Stimulated activated CD8-positive, alpha-beta memory T cell treated with anti-CD3 and anti-CD28 coated beads, Interleukin-7, amount 100 ng/mL, for 48 hours (primary cell): ENCODE data around the gene SLC12A5.

Source experiments
- DNase-seq, 2 donors: peaks; one replicate each; pipeline ENCODE4 v3.0.0-alpha.2; 2020; ENCODE audit warnings: low read depth in 1 of 2; ENCODE audit errors: extremely low read depth in 1 of 2

Gene SLC12A5

GRCh38 chr20:46051556-46052308 lies 22.7 kb downstream of the SLC12A5 start:
- no peak for DNase-seq

DNA sequence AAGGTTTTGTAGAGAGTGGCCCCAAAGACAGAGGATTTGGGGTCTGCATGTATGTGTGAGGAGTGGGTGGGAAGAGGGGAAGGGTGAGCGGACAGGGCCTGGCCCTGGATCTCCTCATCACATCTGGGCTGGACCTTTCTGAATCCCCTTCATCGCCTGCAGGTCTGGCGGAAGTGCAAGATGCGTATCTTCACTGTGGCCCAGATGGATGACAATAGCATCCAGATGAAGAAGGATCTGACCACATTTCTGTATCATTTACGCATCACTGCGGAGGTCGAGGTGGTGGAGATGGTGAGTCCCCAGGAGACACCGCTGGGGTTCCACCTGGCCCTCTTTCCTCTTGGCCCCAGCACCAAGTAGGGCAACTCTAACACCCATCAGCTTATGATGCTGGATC lies 24.4 kb downstream of the SLC12A5 start:
- DNase-seq: no peak

DNA sequence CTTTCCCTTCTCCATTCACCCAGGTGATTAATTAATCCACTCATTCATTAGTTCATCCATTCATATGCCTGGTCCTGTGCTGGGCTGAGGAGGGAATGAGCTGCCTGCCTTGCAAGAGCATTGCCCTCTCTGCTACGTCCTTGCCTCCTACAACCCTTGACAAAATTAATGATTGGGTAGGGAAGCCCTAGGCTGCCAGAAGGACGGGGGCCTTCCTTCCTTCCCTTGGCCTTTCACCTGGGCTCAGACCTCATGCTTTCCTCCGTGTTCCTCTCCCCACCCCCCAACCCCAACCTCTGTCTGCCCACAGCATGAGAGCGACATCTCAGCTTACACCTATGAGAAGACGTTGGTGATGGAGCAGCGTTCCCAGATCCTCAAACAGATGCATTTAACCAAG lies 25.6 kb downstream of the SLC12A5 start:
- DNase-seq: no peak

DNA sequence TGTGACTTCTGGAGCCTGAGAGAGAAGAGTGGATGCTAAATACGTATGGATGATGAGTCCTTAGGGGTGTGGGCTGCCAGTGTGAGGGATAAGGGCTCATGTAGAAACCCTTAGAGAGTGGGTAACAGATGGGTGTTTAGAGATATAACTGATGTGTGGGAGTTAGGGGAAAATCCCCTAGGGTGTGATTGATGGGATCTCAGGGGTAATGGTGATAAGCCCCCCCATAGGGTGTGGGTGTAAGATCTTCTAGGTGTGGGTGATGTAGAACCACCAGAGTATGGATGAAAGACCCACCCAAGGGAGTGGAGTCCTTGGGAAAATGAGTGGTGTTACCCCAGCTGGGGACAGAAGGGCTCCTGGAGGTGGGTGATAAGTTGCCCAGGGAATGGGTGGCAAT lies 26.3 kb downstream of the SLC12A5 start:
- DNase-seq: no peak

GRCh38 chr20:46056027-46056833 lies 27.2 kb downstream of the SLC12A5 start:
- DNase-seq: no peak

DNA sequence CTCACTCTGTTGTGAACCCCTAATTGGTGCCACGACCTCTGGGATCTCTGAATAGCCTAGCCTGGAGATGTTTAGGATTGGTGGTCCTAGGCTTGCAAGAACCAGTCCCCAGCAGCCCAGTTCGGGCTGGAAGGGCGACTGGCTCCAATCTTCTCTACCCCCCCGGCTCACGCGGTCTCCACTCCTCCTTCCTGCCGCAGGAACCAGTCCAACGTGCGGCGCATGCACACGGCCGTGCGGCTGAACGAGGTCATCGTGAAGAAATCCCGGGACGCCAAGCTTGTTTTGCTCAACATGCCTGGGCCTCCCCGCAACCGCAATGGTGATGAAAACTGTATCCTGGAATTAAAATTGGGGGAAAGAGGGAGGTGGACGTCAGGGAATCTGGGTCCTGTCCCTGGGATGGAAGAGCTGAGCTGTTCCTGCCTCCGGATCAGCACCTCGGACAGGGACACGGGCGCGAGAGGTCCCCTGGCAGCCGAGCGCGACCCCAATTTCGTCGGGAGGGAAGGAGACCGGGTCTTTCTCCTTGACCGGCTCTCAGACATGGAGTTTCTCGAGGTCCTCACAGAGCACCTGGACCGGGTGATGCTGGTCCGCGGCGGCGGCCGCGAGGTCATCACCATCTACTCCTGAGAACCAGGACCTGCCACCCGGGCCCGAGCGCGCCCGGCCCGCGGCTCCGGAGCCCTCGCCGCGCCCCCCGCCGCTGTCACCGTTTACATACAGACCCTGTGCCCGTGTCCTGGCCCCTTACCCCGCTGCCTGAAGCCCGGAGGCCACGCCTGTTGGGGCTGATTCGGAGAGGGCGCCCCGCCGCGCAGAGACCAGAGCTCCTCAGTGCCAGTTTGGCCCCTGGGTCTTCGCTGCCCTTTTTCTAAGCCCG lies 28.2 kb downstream of the SLC12A5 start:
- DNase-seq: no peak

- DNase-seq: no peak
Measured at GRCh38 chr20:46057856-46058598, 29.0 kb downstream of the SLC12A5 start.

DNA sequence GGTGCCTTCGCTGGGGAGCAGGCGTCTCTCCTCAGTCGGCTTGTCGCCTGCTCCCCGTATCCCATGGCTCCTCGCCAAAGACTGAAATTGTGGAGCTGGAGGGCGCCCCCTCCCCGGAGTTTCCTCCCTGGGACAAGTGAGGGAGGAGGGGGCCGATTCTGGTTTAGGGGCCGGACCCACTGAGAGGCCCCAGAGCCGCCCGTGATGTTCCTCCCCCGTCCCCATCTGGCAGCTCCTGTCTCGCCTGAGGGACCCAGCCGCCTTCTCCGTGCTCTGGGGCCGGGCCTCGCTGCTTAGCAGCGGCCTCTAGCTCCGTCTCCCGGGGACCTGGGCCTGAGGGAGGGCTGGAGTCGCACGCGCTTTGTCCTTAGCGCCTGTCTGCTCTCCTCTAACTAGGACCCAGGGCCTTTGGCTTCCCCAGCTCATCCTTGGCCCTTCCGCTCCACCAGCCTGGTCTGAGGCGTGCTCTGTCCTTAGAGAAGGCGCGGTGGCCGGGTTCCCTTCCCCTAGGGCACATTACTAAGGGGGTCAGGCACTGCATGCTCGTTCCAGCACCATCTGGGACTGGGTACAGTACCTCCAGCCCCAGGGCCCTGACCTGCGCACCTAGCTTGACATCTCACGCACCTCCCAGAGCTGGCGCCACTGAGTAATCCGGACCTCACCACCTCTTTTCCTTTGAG lies 29.7 kb downstream of the SLC12A5 start:
- no peak for DNase-seq

- no peak for DNase-seq
Measured at GRCh38 chr20:46060301-46060881, 31.4 kb downstream of the SLC12A5 start.

DNA sequence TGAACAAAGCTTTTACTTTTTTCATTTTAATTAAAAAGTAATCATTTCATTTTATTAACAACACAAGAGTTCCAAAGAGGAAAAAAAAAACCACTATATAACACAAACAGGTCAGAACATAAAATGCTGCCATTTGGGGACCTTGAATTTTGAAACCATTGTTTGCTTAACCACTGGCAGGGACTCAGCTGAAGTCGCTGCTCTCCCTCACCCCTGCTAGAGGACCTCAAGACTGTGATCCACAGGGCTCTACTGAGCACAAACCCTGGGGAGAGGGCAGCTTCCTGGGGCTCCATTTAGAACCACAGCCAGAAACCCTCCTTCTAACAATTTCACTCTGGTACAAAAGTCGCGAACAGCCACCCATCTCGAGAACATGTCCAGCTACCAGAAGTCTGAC lies 32.0 kb downstream of the SLC12A5 start:
- no peak for DNase-seq

- no peak for DNase-seq
Measured at GRCh38 chr20:46062151-46062550, 33.1 kb downstream of the SLC12A5 start.

DNA sequence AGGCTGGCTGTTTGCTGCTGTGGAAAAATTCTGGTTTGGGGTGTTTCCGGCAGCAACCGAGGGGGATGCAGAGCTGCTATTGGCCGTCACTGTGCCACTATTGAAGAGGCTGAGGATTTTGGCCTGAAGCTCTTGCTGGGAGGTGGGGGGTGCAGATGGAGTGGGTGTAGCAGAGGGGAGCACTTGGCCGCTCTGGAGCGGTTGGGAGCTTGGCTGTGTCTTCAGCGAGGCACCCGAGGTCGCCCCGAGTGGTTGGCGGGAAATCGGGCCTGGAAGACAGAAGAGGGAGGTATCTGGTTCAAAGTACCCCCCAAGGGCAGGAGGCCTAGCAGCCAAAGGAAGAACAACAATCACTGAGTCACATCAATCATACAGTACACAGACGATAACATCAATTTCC lies 33.6 kb downstream of the SLC12A5 start:
- no peak for DNase-seq

- DNase-seq: no peak
Measured at GRCh38 chr20:46063151-46063550, 34.1 kb downstream of the SLC12A5 start.

- no peak for DNase-seq
Measured at GRCh38 chr20:46063652-46064054, 34.6 kb downstream of the SLC12A5 start.

DNA sequence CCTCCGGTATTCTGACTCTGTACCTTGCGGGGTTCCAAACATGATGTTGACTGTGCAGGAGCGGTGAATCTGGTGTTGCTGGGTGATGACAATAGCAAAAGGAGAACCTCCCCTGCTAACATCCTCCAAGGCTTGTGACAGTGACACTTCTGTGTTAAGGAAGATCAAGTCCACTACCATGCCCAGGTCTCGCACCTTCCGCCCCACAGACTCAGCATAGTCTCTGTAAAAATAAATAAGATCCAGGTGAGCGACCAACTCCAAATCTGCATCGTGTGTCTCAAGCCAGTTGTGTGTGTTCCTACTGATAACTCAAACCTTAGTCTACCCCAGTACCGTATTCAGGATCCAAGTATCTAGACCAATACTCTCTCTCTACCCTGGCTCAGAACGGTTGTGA lies 36.0 kb downstream of the SLC12A5 start:
- no peak for DNase-seq

GRCh38 chr20:46065691-46066090 lies 36.7 kb downstream of the SLC12A5 start:
- DNase-seq: no peak

DNA sequence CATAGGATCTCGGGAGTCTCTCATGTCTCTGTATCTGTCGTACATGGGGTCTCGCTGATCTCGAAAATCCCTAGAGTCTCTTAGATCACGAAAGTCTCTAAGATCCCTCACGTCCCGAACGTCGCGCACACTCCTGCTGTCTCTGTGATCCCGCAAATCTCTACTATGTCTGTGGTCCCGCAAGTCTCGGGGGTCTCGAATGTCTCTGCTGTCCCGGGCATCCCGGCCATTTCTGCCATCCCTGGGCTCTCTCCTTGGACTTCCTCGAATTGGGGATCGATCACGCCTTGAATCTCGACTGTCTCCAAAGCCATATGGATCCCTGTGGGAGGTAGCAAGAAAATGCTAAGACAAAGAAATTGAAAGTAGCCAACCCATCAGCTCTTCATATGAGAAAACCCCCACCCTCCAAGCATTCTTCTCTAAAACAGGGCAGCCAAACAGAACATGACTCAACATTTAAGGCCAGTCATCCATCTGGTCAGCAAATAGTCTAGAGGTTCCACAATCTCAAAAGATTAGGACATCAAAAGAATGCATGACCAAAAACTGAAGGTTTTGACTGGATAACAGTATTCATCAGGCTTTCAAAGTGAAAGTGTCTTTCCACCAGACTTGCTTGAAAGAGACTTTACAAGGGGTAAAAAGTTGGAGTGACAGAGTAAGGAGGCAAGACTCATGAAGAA lies 41.3 kb downstream of the SLC12A5 start:
- DNase-seq: no peak

- no peak for DNase-seq
Measured at GRCh38 chr20:46071573-46071972, 42.6 kb downstream of the SLC12A5 start.

- DNase-seq: no peak
Measured at GRCh38 chr20:46073024-46073423, 44.0 kb downstream of the SLC12A5 start.
